ENCODE data around the gene LEPR.
"Not testable (repeated sequence)": the region's sequence is repeated elsewhere in the genome, so short reads cannot be mapped to it uniquely, and the experiment has no call there.

LEPR gene, protein sequence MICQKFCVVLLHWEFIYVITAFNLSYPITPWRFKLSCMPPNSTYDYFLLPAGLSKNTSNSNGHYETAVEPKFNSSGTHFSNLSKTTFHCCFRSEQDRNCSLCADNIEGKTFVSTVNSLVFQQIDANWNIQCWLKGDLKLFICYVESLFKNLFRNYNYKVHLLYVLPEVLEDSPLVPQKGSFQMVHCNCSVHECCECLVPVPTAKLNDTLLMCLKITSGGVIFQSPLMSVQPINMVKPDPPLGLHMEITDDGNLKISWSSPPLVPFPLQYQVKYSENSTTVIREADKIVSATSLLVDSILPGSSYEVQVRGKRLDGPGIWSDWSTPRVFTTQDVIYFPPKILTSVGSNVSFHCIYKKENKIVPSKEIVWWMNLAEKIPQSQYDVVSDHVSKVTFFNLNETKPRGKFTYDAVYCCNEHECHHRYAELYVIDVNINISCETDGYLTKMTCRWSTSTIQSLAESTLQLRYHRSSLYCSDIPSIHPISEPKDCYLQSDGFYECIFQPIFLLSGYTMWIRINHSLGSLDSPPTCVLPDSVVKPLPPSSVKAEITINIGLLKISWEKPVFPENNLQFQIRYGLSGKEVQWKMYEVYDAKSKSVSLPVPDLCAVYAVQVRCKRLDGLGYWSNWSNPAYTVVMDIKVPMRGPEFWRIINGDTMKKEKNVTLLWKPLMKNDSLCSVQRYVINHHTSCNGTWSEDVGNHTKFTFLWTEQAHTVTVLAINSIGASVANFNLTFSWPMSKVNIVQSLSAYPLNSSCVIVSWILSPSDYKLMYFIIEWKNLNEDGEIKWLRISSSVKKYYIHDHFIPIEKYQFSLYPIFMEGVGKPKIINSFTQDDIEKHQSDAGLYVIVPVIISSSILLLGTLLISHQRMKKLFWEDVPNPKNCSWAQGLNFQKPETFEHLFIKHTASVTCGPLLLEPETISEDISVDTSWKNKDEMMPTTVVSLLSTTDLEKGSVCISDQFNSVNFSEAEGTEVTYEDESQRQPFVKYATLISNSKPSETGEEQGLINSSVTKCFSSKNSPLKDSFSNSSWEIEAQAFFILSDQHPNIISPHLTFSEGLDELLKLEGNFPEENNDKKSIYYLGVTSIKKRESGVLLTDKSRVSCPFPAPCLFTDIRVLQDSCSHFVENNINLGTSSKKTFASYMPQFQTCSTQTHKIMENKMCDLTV

DNA sequence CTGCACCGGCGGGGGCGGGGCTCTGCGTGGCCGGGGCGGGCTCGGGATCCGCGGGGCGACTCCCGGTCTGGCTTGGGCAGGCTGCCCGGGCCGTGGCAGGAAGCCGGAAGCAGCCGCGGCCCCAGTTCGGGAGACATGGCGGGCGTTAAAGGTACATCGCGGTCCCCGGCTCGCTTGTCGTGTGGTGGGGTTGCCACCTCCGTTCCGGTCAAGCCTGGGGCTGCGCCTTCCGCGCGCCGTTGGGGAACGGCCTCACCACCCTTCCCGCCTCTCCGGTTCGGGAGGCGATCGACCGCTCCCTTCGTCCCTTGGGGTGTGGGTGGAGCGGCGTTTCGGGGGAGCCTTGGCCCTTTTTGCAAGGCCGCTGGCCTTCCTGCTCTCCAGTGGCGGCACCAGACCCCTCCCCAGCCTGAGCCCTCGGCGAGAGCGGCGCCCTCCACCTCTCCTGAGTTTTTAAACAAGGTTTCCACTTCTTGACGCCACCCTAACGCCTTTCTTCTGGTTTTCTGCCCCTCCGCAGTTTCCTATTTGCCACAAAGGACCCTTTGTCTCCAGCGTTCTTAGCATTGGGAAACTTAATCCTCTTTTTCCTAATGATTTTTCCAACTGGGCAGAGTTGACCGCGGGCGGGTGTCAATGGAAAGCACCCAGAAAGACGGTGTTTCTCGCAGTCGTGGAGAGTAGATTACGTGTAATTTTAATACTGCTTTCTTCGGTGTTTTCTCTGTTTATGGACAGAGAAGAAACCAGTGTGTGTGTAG lies at the start of gene LEPR, which contains the start of gene LEPROT:
TSS of gene LEPR (plus strand) at position 79 of the 761 bp plus-strand sequence. CDS start 144,898 bp downstream, outside the sequence.
TSS of gene LEPROT (plus strand) at position 79 of the 761 bp plus-strand sequence. CDS start at position 136, 57 bp downstream.
- no peak for DNase-seq (ENCODE audit: low read depth)

DNA sequence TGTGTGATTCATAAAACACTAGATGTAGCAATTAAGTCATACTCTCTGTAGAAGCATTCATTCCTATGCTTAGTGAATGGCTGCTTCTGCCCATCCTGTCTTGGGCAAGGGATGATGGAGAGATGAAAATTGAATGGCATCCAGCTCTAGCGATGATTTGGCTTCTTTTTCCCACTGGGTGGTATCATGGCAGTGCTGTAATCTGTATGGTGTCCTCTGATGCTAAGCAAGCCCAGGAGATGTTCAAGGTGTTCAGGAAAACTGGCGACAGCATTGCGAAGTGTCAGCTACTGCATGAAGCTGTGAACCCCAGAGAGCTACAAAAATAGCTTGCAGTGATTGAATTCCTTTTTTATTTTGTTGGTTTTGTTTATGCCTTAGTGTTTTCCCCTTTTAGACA lies 48.9 kb upstream of the LEPR start:
- no peak for DNase-seq (ENCODE audit: low read depth)

DNA sequence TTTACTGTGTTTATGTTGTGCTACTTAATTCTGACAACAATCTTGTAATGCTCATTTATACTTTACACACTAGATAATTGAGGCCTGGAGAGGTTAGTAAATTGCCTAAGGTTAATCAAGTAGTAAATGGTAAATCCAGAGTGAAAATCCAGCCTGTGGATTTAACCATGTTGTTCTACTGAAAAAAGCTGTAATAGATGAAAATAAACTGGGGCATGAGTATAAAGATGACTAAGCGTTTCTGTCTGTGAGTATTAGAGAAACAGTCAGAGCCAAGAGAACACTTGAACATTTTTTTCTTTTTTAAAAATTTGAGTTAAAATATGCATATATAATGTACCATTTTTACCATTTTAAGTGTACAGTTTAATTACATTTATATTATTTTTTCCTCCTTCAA lies 47.9 kb upstream of the LEPR start:
- no peak for DNase-seq (ENCODE audit: low read depth)

DNA sequence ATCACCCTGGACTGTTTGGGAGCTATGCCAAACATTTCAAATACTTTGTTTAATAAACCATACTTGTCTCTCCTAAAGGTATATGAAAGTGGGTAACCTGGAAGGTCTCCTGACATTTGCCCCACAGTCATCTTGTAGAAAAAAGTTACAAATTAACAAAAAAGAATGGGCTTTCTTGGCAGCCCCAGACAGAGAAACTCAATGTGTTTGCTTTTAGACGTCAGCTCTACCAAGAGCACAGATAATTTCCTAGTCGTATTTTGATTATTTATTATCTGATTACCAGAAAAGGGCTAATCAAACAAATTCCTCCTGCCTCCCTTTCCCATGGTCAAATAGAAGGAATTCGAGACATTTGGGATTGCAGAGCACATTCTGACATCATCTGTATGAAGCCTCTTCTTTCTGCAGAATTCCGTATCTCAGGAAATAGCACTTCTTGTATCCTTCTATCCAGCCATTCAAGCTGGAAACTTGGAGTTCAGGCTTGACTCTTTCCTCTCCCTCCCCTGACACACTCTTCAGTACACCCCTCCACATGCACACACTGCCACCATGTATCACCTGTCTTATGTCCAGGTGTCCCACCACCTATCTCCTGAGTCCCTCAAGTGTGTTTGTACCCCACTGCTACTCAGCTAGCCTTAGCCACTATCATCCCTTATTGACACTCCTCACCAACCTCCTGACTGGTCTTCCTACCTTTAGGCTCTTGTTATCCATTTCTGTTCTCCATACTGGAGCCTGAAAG lies 42.8 kb upstream of the LEPR start:
- DNase-seq (ENCODE audit: low read depth), result no peak

DNA sequence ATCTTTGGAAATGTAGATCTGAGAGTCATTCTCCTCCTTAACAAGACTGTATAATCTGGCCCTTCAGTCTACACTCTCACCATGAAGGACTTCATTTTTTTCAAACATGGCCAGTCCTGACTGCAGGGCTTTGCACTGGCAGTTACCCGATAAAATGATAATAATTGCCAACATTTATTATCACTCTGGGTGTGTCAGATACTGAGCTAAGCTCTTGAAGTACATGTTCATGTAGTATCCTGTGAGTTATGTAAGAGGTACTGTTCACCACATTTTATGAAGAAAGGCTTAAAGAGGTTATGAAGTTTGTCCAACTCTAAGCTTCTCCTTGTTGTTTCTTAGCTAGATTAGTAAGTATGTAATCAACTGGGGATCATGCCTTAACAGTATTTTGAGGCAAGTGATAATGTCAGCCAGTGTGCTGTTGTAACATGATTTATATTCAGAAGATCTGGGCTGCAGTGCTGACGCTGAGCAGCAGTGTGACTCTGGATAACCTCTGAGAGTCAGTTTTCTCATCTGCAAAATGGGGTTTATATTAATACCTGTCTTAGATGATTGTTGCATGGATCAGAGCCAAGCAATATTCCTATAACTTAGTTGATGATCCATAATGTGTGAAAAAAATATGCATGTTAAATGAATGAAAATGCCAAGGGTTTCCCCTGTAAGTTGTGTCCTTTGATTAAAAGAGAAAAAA lies 42.1 kb upstream of the LEPR start:
- DNase-seq (ENCODE audit: low read depth), result no peak

DNA sequence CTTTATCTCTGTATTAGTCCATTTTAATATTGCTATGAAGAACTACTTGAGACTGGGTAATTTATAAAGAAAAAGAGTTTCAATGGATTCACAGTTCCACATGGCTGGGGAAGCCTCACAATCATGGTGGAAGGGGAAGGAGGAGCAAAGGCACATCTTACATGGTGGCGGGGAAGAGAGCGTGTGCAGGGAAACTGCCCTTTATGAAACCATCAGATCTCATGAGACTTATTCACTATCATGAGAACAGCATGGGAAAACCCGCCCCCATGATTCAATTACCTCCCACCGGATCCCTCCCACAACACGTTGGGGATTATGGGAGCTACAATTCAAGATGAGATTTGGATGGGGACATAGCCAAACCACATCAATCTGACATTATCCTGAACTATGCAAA lies 36.0 kb upstream of the LEPR start:
- DNase-seq (ENCODE audit: low read depth), result not testable (repeated sequence)

DNA sequence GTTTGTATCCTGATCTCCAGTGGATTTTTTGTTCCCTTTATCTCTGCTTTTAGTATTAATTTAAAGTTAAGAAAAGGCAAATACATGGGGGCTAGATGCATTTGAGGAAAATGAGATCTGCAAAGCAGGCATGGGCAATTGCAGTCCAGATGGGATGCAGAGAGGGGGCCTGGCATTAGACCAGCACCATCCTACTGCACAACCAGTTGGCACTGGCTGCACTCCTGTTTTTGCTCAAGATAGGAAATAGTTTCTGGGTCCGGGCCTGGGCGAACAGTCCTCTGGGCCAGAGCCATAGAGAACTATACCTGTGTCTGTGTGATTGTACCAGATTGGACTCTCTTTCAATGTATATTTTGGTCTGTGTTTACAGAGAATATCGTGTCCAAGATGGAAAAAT lies 34.0 kb upstream of the LEPR start:
- no peak for DNase-seq (ENCODE audit: low read depth)

DNA sequence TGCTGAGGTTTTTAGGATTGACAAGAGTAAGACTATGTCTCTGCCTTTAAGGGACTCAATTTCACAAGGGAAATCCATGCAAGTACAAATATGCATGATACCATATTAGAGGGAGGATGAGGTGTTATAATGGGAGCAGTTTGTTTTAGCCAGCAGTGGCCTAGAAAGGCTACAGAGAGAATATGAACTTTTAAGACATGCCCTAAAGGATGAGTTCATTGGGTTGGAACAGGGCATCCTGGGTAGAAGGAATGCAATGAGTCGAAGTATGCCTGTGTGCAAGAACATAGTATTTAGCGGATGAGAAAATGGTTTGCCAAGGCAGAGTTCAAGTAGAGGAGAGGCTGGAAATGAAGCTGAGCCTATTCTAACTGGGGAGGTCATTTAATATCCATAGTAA lies 32.6 kb upstream of the LEPR start:
- DNase-seq (ENCODE audit: low read depth), result no peak

DNA sequence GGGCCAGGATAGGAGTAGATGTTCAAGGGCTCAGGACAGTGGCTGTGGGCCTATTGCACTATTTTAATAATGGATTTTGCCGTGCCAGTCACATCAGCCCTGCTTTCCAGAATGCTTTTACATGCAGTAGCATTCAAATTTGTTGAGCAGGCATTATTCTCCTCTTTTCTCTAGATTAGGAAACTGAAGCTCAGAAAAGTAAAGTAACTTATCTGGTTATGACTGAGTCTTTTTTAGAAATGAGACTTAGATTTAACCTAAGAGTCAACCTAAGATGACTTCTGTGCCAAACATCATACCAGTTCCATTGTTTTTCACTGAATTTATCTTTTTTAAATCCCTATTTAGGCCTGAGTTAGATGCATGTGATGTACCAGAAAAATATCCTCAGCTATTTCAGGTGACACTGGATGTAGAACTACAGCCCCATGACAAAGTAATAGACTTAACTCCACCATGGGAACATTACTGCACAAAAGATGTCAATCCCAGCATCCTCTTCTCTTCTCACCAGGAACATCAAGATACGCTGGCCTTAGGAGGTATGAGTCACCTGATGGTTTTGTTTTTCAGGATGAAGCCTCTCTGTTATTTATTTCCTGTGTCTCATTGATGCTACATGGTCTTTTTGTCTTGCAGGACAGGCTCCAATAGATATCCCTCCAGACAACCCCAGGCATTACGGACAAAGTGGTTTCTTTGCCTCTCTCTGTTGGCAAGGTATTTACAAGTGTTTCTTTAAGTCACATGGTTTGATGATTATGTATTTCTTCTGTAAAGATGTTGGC lies 31.4 kb upstream of the LEPR start:
- no peak for DNase-seq (ENCODE audit: low read depth)

DNA sequence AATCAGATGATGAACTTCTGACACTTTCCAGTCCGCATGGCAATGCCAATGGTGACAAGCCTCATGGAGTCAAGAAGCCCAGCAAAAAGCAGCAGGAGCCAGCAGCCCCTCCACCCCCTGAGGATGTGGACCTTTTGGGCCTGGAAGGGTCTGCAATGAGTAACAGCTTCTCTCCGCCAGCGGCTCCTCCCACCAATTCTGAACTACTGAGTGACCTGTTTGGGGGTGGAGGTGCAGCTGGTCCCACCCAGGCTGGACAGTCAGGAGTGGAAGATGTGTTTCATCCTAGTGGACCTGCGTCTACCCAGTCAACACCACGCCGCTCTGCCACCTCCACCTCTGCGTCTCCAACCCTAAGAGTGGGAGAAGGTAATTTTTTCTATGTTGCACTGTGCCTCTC lies 28.0 kb upstream of the LEPR start:
- DNase-seq (ENCODE audit: low read depth), result no peak

DNA sequence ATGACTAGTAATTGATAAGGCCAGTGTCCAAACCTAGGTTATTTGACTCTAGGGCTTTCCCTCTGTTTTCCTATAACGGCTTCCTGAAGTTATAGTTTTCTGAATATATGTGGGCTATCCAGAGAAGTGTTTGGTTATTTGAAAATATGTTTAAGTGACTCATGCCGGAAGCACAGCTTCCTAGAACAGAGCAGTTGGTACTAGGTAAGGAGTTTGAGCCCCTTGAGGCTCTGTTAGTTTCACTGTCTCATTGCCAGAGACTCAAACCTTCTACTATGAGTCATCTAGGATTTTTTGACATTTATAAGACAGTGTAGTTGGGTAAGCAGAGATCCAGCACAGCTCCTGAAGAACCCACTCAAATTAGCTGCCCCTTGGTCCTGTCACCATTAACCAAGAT lies 27.1 kb upstream of the LEPR start:
- no peak for DNase-seq (ENCODE audit: low read depth)

DNA sequence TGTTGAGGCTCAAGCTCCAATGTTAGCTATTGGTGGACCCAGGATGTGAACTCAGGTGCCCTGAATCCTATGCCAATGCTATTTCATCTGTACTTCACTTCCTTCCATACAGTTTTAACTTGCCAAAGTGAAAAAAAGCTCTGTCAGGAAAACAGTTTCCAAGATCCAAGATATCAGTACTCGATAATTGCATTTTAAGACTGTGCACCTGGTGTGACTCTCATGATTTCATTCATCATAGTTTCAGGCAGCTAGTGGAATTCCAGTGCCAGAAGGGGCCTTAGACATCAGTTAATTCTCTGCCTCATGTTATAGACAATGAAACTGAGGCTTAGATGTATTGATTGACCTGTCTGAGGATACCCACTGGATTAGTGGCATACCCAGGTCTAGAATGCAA lies 26.5 kb upstream of the LEPR start:
- DNase-seq (ENCODE audit: low read depth), result no peak

DNA sequence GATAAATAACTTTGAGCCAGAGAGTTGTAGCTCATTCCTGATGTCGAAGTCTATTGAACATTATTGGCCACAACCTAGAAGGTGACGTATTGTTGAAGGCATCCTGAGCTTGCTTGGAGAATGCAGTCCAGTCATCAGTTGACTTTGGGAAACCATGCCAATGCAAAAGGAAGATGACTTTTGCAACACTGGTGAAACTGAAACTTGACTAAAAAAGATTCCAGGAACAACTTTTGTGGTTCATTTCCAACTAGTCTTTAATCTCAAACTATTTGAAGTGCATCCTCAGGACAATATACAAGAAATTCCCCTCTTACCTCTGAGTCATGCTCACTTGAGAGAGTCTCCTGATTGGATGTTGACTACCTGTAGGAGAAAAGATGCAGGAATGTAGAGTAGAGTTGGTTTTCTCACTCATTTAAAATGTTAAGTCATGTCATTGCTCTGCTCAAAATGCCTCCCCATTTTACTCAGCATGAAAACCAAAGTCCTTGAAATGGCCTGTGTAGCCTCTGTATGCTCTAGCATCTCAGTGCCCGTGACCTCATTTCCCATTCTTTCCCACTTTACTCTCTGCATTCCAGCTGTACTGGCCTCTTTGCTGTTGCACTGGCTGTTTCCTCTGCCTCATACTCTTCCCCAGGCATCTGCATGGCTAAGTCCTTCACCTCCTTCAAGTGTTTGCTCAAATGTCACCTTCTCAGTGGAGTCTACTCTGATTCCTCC lies 24.4 kb upstream of the LEPR start:
- peak; percentile 53 for DNase-seq (ENCODE audit: low read depth)

DNA sequence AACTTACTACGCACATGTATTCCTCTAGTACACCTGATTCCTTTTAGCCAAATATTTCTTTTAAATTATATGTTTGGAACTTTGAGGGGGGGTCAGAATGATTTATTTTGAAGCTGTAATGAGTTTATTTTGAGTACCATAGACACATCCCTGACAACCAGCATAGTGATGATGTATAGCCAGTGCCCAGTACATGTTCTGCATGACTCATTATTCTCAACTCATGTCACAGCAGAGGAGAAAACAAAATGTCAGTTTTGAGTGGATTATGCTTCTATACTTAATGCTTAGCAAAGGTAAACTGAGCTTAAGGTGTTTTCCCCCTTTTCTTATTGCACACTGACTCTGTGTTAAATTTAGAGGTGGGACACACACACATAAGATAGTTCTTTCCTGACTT lies 22.4 kb upstream of the LEPR start:
- DNase-seq (ENCODE audit: low read depth), result no peak

DNA sequence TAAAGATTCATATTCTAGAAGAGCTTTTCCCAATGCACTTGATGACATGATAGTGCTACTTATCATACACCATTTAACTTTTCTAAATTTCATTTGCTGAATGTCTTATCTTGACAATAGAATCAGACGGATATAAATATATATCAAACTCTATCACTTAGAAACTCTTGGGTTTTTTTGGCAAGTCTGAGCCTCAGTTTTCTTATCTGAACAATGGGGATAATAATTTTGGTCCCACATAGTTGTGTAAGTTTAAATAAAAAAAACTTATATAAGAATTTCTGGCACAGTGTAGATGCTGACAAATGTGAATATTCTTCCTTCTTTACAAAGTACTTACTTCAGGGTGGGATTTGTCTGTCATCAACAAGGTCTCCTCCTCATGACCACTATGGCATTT lies 21.5 kb upstream of the LEPR start:
- no peak for DNase-seq (ENCODE audit: low read depth)

DNA sequence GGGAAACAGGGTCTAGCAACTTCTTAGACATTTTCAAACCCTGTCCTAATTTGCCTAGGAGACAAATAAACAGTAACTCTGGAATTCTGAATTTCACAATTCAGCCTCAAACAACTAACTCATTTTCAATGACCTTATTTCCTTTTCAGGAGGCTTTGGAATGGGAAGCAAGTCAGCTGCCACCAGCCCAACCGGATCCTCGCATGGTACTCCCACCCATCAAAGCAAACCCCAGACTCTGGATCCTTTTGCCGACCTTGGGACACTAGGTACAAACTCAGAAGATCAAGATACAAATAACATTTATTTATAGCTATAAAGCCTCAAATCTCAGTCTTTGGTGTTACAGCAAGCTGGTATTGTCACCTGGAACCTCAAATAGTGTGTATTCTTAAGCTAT lies 18.9 kb upstream of the LEPR start:
- DNase-seq (ENCODE audit: low read depth), result no peak

DNA sequence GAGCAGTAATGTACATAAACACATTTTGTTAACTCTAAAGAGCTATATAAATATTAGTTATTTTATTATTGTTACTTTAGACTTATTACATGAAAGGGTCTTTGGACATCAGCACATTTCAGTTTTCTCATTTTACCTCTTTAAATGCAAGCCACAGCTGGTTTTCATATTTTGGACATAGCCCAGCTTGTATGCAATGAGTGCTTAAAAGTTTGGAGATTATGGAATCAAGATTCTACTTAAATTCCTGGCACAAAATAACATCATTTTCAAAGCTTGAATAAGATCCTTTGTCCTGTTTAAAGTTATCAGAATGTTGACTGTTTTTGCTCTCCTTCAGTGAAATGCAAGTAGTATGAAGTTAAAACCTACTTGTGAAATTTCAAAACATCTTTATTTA lies 15.5 kb upstream of the LEPR start:
- DNase-seq (ENCODE audit: low read depth), result no peak

DNA sequence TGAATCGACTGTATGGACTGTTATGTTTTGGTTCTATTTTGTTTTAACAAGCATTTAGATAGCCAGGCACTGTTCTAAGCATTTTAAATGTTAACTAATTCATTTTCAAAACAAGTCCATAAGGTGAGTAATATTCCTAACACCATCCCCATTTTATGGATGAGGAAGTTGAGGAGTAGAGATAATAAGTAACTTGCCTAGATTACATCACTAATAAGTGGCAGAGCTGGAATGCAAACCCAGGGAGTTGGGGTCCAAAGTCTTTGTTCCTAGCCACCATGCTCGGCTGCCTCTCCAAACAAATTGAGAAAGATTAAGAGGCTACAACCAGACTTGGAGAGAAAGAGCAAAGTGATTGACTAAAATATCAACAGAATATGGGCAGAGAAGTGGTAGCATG lies 12.6 kb upstream of the LEPR start:
- no peak for DNase-seq (ENCODE audit: low read depth)

DNA sequence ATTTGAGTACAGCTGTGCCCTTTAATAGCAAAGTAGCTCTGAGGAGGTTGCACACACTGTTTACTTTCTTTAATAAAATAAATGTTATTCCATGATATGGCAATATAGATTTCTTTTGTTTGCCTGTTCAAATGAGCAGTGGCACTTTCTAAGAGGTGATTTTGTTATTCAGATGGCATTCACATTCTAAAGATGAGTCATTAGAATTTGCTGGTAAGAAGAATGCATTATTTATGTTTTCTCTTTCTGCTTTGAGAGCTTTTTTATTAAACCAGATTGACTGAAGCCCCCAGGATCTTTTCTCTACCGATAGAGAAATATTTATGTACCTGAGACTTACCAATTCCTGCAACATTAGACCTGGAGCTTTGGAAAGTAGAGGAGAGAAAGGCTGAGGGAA lies 11.2 kb upstream of the LEPR start:
- no peak for DNase-seq (ENCODE audit: low read depth)
